B cell (primary cell): ENCODE measurements around the gene GGT1.
"Not testable (repeated sequence)": the region's sequence is repeated elsewhere in the genome, so short reads cannot be mapped to it uniquely, and the experiment has no call there.

Source experiments
- CTCF ChIP-seq: fragments of 200-600 bp; IDR thresholded peaks from one replicate; pipeline ENCODE4 v1.8.0; 2022; ENCODE audit warnings: antibody characterized with exemption, mild to moderate bottlenecking
- EZH2 ChIP-seq: IDR thresholded peaks from 2 replicates; pipeline ENCODE4 v1.6.1; 2012; ENCODE audit warnings: borderline replicate concordance, low read depth, mild to moderate bottlenecking, moderate library complexity, low read length; ENCODE audit not compliant: insufficient read depth, poor library complexity, severe bottlenecking

GRCh38 chr22:24593559-24593835 is 9.5 kb upstream of the GGT1 start:
- TF ChIP-seq CTCF, EZH2: not testable (repeated sequence)
